COR-L47 (cell line): ENCODE results near the gene QRICH2.
"Not testable (repeated sequence)": the region's sequence is repeated elsewhere in the genome, so short reads cannot be mapped to it uniquely, and the experiment has no call there.

ENCODE experiments used
- DNase-seq: peaks from one replicate; lab custom pipeline; 2025; lab: John Stamatoyannopoulos, UW

The QRICH2 gene

GRCh38 chr17:76247304-76247703 lies 60.8 kb downstream of the QRICH2 start:
- no peak for DNase-seq

- no peak for DNase-seq
Measured at GRCh38 chr17:76246080-76247066, 61.7 kb downstream of the QRICH2 start.

GRCh38 chr17:76244721-76245120 lies 63.4 kb downstream of the QRICH2 start:
- DNase-seq: not testable (repeated sequence)

- DNase-seq: no peak
Measured at GRCh38 chr17:76243826-76244679, 64.0 kb downstream of the QRICH2 start.

GRCh38 chr17:76241691-76242255 lies 66.3 kb downstream of the QRICH2 start:
- DNase-seq: no peak

GRCh38 chr17:76241204-76241538 lies 66.9 kb downstream of the QRICH2 start:
- DNase-seq: no peak

- peak; percentile 33 for DNase-seq
Measured at GRCh38 chr17:76240461-76241203, 67.4 kb downstream of the QRICH2 start, which contains the start of gene RNF157. RNF157 (minus strand) TSS chr17:76240493; CDS start chr17:76240240, 253 bp downstream.

- no peak for DNase-seq
Measured at GRCh38 chr17:76239538-76240274, 68.4 kb downstream of the QRICH2 start.

- no peak for DNase-seq
Measured at GRCh38 chr17:76238847-76239537, 69.1 kb downstream of the QRICH2 start.

- DNase-seq: no peak
Measured at GRCh38 chr17:76237859-76238313, 70.2 kb downstream of the QRICH2 start.

- DNase-seq: no peak
Measured at GRCh38 chr17:76236603-76237002, 71.5 kb downstream of the QRICH2 start.

GRCh38 chr17:76235883-76236282 lies 72.2 kb downstream of the QRICH2 start:
- DNase-seq: no peak

- no peak for DNase-seq
Measured at GRCh38 chr17:76234354-76234679, 73.8 kb downstream of the QRICH2 start.

- no peak for DNase-seq
Measured at GRCh38 chr17:76233588-76234353, 74.3 kb downstream of the QRICH2 start.

- no peak for DNase-seq
Measured at GRCh38 chr17:76232342-76232741, 75.7 kb downstream of the QRICH2 start.

- not testable (repeated sequence) for DNase-seq
Measured at GRCh38 chr17:76226749-76227148, 81.3 kb downstream of the QRICH2 start.

GRCh38 chr17:76225373-76226086 lies 82.5 kb downstream of the QRICH2 start:
- DNase-seq: not testable (repeated sequence)
